GM23338 (cell line): ENCODE measurements around the gene TSPAN32. TPM values are rescaled to one million over a fixed set of nuclear protein-coding genes. Genes with fewer than 3 reads are reported as not detected.

Experiments used
- ATAC-seq: fragments of 200-7000 bp; cut with Tn5 transposase; 3 replicates; pipeline ENCODE4 v1.9.1; 2020
- DNase-seq: peaks from one replicate; pipeline ENCODE4 v3.0.0-alpha.2; 2015; ENCODE audit warnings: low spot score
- H2AFZ ChIP-seq: fragments of 200-600 bp; sonication (generic); 2 replicates; pipeline ENCODE4 v1.8.0; 2016; ENCODE audit warnings: antibody characterized with exemption, mild to moderate bottlenecking, moderate library complexity
- H3F3A ChIP-seq: fragments of 200-600 bp; sonication (generic); replicated peaks from 2 replicates; pipeline ENCODE4 v1.8.0; 2017; ENCODE audit warnings: antibody characterized with exemption, mixed run types, low read depth
- H3K27ac ChIP-seq: fragments of 200-600 bp; sonication (generic); 2 replicates; pipeline ENCODE4 v1.6.1; 2016; ENCODE audit warnings: low read depth
- H3K27me3 ChIP-seq: fragments of 200-600 bp; sonication (generic); 2 replicates; pipeline ENCODE4 v1.8.0; 2016; ENCODE audit warnings: mild to moderate bottlenecking, mixed run types, moderate library complexity; ENCODE audit not compliant: insufficient read depth
- H3K36me3 ChIP-seq: fragments of 200-600 bp; sonication (generic); 2 replicates; pipeline ENCODE4 v1.8.0; 2016; ENCODE audit warnings: mild to moderate bottlenecking; ENCODE audit not compliant: insufficient read depth
- H3K4me1 ChIP-seq: fragments of 200-600 bp; sonication (generic); 2 replicates; pipeline ENCODE4 v1.8.0; 2016; ENCODE audit warnings: mild to moderate bottlenecking, moderate library complexity; ENCODE audit not compliant: insufficient read depth
- H3K4me2 ChIP-seq: fragments of 200-600 bp; sonication (generic); 2 replicates; pipeline ENCODE4 v1.7.1; 2017; ENCODE audit warnings: mixed run types
- H3K4me3 ChIP-seq: fragments of 200-600 bp; sonication (generic); 2 replicates; pipeline ENCODE4 v1.6.1; 2016; ENCODE audit warnings: mixed run types
- H3K79me2 ChIP-seq: fragments of 200-600 bp; sonication (generic); replicated peaks from 2 replicates; pipeline ENCODE4 v1.8.0; 2017; ENCODE audit warnings: mild to moderate bottlenecking; ENCODE audit not compliant: insufficient read depth
- H3K9me2 ChIP-seq: fragments of 200-600 bp; sonication (generic); 2 replicates; pipeline ENCODE4 v1.8.0; 2017; ENCODE audit not compliant: insufficient read depth
- H4K20me1 ChIP-seq: fragments of 200-600 bp; sonication (generic); replicated peaks from 2 replicates; pipeline ENCODE4 v1.8.0; 2017; ENCODE audit warnings: mild to moderate bottlenecking; ENCODE audit not compliant: insufficient read depth
- H3K27ac Mint-ChIP-seq: 2 replicates; pipeline ENCODE4 v1.8.0; 2020; ENCODE audit warnings: inconsistent platforms, mild to moderate bottlenecking, moderate library complexity, mixed read lengths
- H3K27me3 Mint-ChIP-seq: 3 replicates; pipeline ENCODE4 v1.8.0; 2022; ENCODE audit warnings: low read depth, mild to moderate bottlenecking, moderate library complexity, mixed read lengths, inconsistent platforms; ENCODE audit not compliant: insufficient read depth, poor library complexity
- H3K36me3 Mint-ChIP-seq: 3 replicates; pipeline ENCODE4 v1.8.0; 2021; ENCODE audit warnings: low read depth, mild to moderate bottlenecking, inconsistent platforms, moderate library complexity, mixed read lengths
- H3K4me1 Mint-ChIP-seq: 3 replicates; pipeline ENCODE4 v1.8.0; 2020; ENCODE audit warnings: mild to moderate bottlenecking, inconsistent platforms, mixed read lengths
- H3K4me3 Mint-ChIP-seq: 3 replicates; pipeline ENCODE4 v1.8.0; 2021; ENCODE audit warnings: moderate library complexity, mild to moderate bottlenecking, inconsistent platforms, mixed read lengths
- H3K9me3 Mint-ChIP-seq: 3 replicates; pipeline ENCODE4 v1.8.0; 2020; ENCODE audit warnings: moderate library complexity, mild to moderate bottlenecking, inconsistent platforms, mixed read lengths
- CREB1 ChIP-seq: fragments of 250-450 bp; sonication (Bioruptor Pico); IDR thresholded peaks from 2 replicates; pipeline ENCODE4 v1.5.0; 2020; ENCODE audit warnings: low read depth, mild to moderate bottlenecking, moderate library complexity
- CTCF ChIP-seq, 2 experiments: fragments of 200-600 bp in 1 of 2; sonication (generic) in 1 of 2; conservative IDR thresholded peaks; 2 replicates each; pipeline versions ENCODE4 v1.5.1 to v1.6.1; 2016 to 2017; ENCODE audit warnings: antibody characterized with exemption in 2 of 2, low read depth in 2 of 2, mild to moderate bottlenecking in 2 of 2, moderate library complexity in 1 of 2
- EZH2 ChIP-seq: fragments of 200-600 bp; sonication (generic); IDR thresholded peaks from one replicate; pipeline ENCODE4 v1.8.0; 2017; ENCODE audit warnings: antibody characterized with exemption, mild to moderate bottlenecking, low read depth; ENCODE audit not compliant: unreplicated experiment
- EZH2phosphoT487 ChIP-seq: fragments of 200-600 bp; sonication (generic); IDR thresholded peaks from one replicate; pipeline ENCODE4 v1.8.1; 2018; ENCODE audit warnings: antibody characterized with exemption; ENCODE audit not compliant: unreplicated experiment
- JUNB ChIP-seq: IDR thresholded peaks from one replicate; pipeline ENCODE4 v1.6.1; 2016; ENCODE audit warnings: antibody characterized with exemption; ENCODE audit not compliant: unreplicated experiment
- polyA plus RNA-seq: library from polyadenylated mRNA; unstranded; fragments of >200 nt; fragmentation: Nextera tagmentation; extraction: Ambion mirVana; gene quantifications from 2 replicates; pipeline ENCODE4 v1.2.1, GENCODE V29; 2016
- total RNA-seq: library from RNA; depleted of rRNA; stranded (reverse); fragments of >200 nt; shearing (Covaris generic); gene quantifications from 2 replicates; pipeline ENCODE4 v1.2.3, GENCODE V29; 2014

Gene TSPAN32
- total and polyA plus RNA-seq, 2 experiments from 2014 or later = not detected

- peak within 1 kb of the TSS; percentile 81 for H2AFZ ChIP-seq
- peaks cover 6% of the 10 kb centered on the region for H3K4me1 ChIP-seq
- Mint-ChIP-seq H3K36me3 (no peaks in the 10 kb centered on the region), H3K27me3 (peaks cover 66% of the 10 kb centered on the region), H3K27ac (no peak within 1 kb of the TSS), H3K4me1 (peaks cover 12% of the 10 kb centered on the region), H3K9me3 (peaks cover 5% of the 10 kb centered on the region; the same call in 2 of the 3 replicates), H3K4me3 (peak within 1 kb of the TSS; percentile 62)
- DNase-seq (peak; percentile 45), ATAC-seq (peak; percentile 12)
- H3K9me2 ChIP-seq = no peaks in the 10 kb centered on the region
- no peaks in the 10 kb centered on the region for H3F3A ChIP-seq
- H3K27ac ChIP-seq = no peak within 1 kb of the TSS
- H3K4me2 ChIP-seq = peak within 1 kb of the TSS; percentile 80
- H3K4me3 ChIP-seq = peak within 1 kb of the TSS; percentile 58
- no peaks in the 10 kb centered on the region for H3K79me2 ChIP-seq
- peaks cover 74% of the 10 kb centered on the region for H3K27me3 ChIP-seq
- TF ChIP-seq CTCF (conservative IDR thresholded peaks at IDR 0.05; ENCODE audit: low read depth in 2 of 2) (peak in 1 of 2 experiments; percentile 18; a peak in 1 of 4 replicates), EZH2phosphoT487 (no peak), EZH2 (peak; percentile 61)
- H4K20me1 ChIP-seq = no peaks in the 10 kb centered on the region
- no peaks in the 10 kb centered on the region for H3K36me3 ChIP-seq
These were observed 31.3 kb upstream of the TSPAN32 start, which contains the start of gene ASCL2 for GRCh38 chr11:2270322-2271076. TSS of gene ASCL2 (minus strand) at chr11:2270588. CDS start at chr11:2270332, 256 bp downstream.

- H4K20me1 ChIP-seq = no peaks in the 10 kb centered on the region
- H3K27ac ChIP-seq = no peak overlapping the region
- peak overlapping the region; percentile 78 for H2AFZ ChIP-seq
- H3K9me2 ChIP-seq = no peaks in the 10 kb centered on the region
- DNase-seq (peak; percentile 53), ATAC-seq (peak; percentile 13)
- H3K36me3 Mint-ChIP-seq = no peaks in the 10 kb centered on the region
- peaks cover 12% of the 10 kb centered on the region for H3K4me1 Mint-ChIP-seq
- no peaks in the 10 kb centered on the region for H3F3A ChIP-seq
- H3K27me3 ChIP-seq = peaks cover 74% of the 10 kb centered on the region
- H3K4me1 ChIP-seq = peaks cover 6% of the 10 kb centered on the region
- no peaks in the 10 kb centered on the region for H3K36me3 ChIP-seq
- H3K4me3 ChIP-seq = peak overlapping the region; percentile 58
- H3K27ac Mint-ChIP-seq = no peak overlapping the region
- TF ChIP-seq CREB1 (CRISPR knock-in tag) (no peak), JUNB (no peak), EZH2 (no peak), CTCF (conservative IDR thresholded peaks at IDR 0.05; ENCODE audit: low read depth in 2 of 2) (0 out of 4 replicates have a peak, but pooled peaks of 1 of the 2 experiments have one; percentile 9)
- H3K4me2 ChIP-seq = peak overlapping the region; percentile 71
- H3K79me2 ChIP-seq = no peaks in the 10 kb centered on the region
- H3K4me3 Mint-ChIP-seq = no peak overlapping the region
- peaks cover 66% of the 10 kb centered on the region for H3K27me3 Mint-ChIP-seq
- peaks cover 5% of the 10 kb centered on the region; the same call in 2 of the 3 replicates for H3K9me3 Mint-ChIP-seq
These were observed 30.8 kb upstream of the TSPAN32 start for GRCh38 chr11:2271077-2271326.
